Type B pancreatic cell (in vitro differentiated cells): ENCODE measurements around the gene ST3GAL6. TPM values are rescaled to one million over a fixed set of nuclear protein-coding genes. Genes with fewer than 3 reads are reported as not detected.

Experiments
- DNase-seq: peaks from one replicate; pipeline ENCODE4 v3.0.0; 2021; ENCODE audit warnings: mixed read lengths; ENCODE audit not compliant: unreplicated experiment; ENCODE audit errors: extremely low spot score
- H3K27ac Mint-ChIP-seq: 2 replicates; pipeline ENCODE4 v1.8.0; 2021; ENCODE audit warnings: mild to moderate bottlenecking, mixed read lengths
- H3K27me3 Mint-ChIP-seq: 2 replicates; pipeline ENCODE4 v1.8.0; 2021; ENCODE audit warnings: mixed read lengths
- H3K36me3 Mint-ChIP-seq: 2 replicates; pipeline ENCODE4 v1.8.0; 2021; ENCODE audit warnings: mixed read lengths
- H3K4me1 Mint-ChIP-seq: one replicate; pipeline ENCODE4 v1.8.0; 2021; ENCODE audit warnings: mixed read lengths; ENCODE audit not compliant: unreplicated experiment
- H3K4me3 Mint-ChIP-seq: 2 replicates; pipeline ENCODE4 v1.8.0; 2021; ENCODE audit warnings: mild to moderate bottlenecking, mixed read lengths
- H3K9me3 Mint-ChIP-seq: 2 replicates; pipeline ENCODE4 v1.8.0; 2021; ENCODE audit warnings: mixed read lengths
- CTCF ChIP-seq: fragments of 200-600 bp; sonication (generic); conservative IDR thresholded peaks from 2 replicates; pipeline ENCODE4 v1.5.0; 2021; ENCODE audit warnings: antibody characterized with exemption, mild to moderate bottlenecking
- total RNA-seq: library from RNA; stranded (reverse); gene quantifications from 2 replicates; pipeline ENCODE4 v1.2.1, GENCODE V29; 2021; ENCODE audit warnings: low replicate concordance

The ST3GAL6 gene
- total RNA-seq, 1 donor from 2014 or later, result 16.5 TPM

GRCh38 chr3:98782824-98783500, 19.8 kb downstream of the ST3GAL6 start:
- Mint-ChIP-seq H3K27me3 (no peaks in the 10 kb centered on the region), H3K9me3 (no peaks in the 10 kb centered on the region), H3K4me3 (no peak overlapping the region), H3K36me3 (peaks cover 25% of the 10 kb centered on the region), H3K4me1 (peaks cover 15% of the 10 kb centered on the region), H3K27ac (no peak overlapping the region)
- DNase-seq, result no peak
- no peak for TF ChIP-seq CTCF

- H3K4me1 Mint-ChIP-seq, result peaks cover 22% of the 10 kb centered on the region
- no peak overlapping the region for H3K27ac Mint-ChIP-seq
- TF ChIP-seq CTCF, result no peak
- DNase-seq, result no peak
- H3K9me3 Mint-ChIP-seq, result no peaks in the 10 kb centered on the region
- no peaks in the 10 kb centered on the region for H3K27me3 Mint-ChIP-seq
- no peak overlapping the region for H3K4me3 Mint-ChIP-seq
- H3K36me3 Mint-ChIP-seq, result peaks cover 22% of the 10 kb centered on the region
Measured at GRCh38 chr3:98784042-98784441, 20.9 kb downstream of the ST3GAL6 start.

GRCh38 chr3:98784666-98785600, 21.8 kb downstream of the ST3GAL6 start:
- Mint-ChIP-seq H3K4me1 (peaks cover 22% of the 10 kb centered on the region), H3K36me3 (peaks cover 19% of the 10 kb centered on the region), H3K9me3 (no peaks in the 10 kb centered on the region), H3K27me3 (no peaks in the 10 kb centered on the region), H3K4me3 (no peak overlapping the region), H3K27ac (no peak overlapping the region)
- no peak for DNase-seq
- no peak for TF ChIP-seq CTCF

- no peak for DNase-seq
- Mint-ChIP-seq H3K4me3 (no peak overlapping the region), H3K36me3 (peaks cover 18% of the 10 kb centered on the region), H3K27me3 (no peaks in the 10 kb centered on the region), H3K4me1 (peaks cover 22% of the 10 kb centered on the region), H3K9me3 (no peaks in the 10 kb centered on the region), H3K27ac (no peak overlapping the region)
- TF ChIP-seq CTCF, result no peak
Measured at GRCh38 chr3:98786364-98787006, 23.3 kb downstream of the ST3GAL6 start.

- DNase-seq, result no peak
- no peaks in the 10 kb centered on the region for H3K9me3 Mint-ChIP-seq
- H3K4me1 Mint-ChIP-seq, result peaks cover 22% of the 10 kb centered on the region
- H3K4me3 Mint-ChIP-seq, result no peak overlapping the region
- no peaks in the 10 kb centered on the region for H3K27me3 Mint-ChIP-seq
- no peak for TF ChIP-seq CTCF
- H3K27ac Mint-ChIP-seq, result no peak overlapping the region
- H3K36me3 Mint-ChIP-seq, result peaks cover 21% of the 10 kb centered on the region
Measured at GRCh38 chr3:98787181-98787580, 24.0 kb downstream of the ST3GAL6 start.
